Stimulated activated CD8-positive, alpha-beta memory T cell treated with anti-CD3 and anti-CD28 coated beads, Interleukin-7, amount 100 ng/mL, for 4 hours (primary cell): ENCODE measurements around the gene PCBP3.
"Not testable (repeated sequence)": the region's sequence is repeated elsewhere in the genome, so short reads cannot be mapped to it uniquely, and the experiment has no call there.

Experiments
- DNase-seq, 2 donors: peaks; one replicate each; pipeline ENCODE4 v3.0.0-alpha.2; 2020; ENCODE audit warnings: low read depth in 2 of 2

The PCBP3 gene

GRCh38 chr21:45943630-45944540, 300.4 kb downstream of the PCBP3 start:
- no peak for DNase-seq

GRCh38 chr21:45944601-45945000, 301.1 kb downstream of the PCBP3 start:
- no peak for DNase-seq

- no peak for DNase-seq
These were observed 301.7 kb downstream of the PCBP3 start for GRCh38 chr21:45945066-45945867.

GRCh38 chr21:45945868-45946210, 302.3 kb downstream of the PCBP3 start:
- no peak for DNase-seq

GRCh38 chr21:45947296-45947695, 303.8 kb downstream of the PCBP3 start:
- DNase-seq, result no peak

GRCh38 chr21:45947716-45948255, 304.3 kb downstream of the PCBP3 start:
- no peak for DNase-seq

GRCh38 chr21:45948576-45949141, 305.1 kb downstream of the PCBP3 start:
- no peak for DNase-seq

- DNase-seq, result no peak
These were observed 306.6 kb downstream of the PCBP3 start for GRCh38 chr21:45949928-45950739.

GRCh38 chr21:45950740-45951515, 307.4 kb downstream of the PCBP3 start:
- DNase-seq, result no peak

- DNase-seq, result no peak
These were observed 308.2 kb downstream of the PCBP3 start for GRCh38 chr21:45951676-45952075.

- not testable (repeated sequence) for DNase-seq
These were observed 309.0 kb downstream of the PCBP3 start for GRCh38 chr21:45952527-45952926.

GRCh38 chr21:45952974-45953373, 309.4 kb downstream of the PCBP3 start:
- no peak for DNase-seq

GRCh38 chr21:45954261-45954660, 310.7 kb downstream of the PCBP3 start:
- DNase-seq, result no peak

- no peak for DNase-seq
These were observed 311.4 kb downstream of the PCBP3 start for GRCh38 chr21:45954921-45955320.

GRCh38 chr21:45957551-45957950, 314.0 kb downstream of the PCBP3 start:
- DNase-seq, result no peak

- DNase-seq, result no peak
These were observed 314.6 kb downstream of the PCBP3 start for GRCh38 chr21:45957981-45958600.

- DNase-seq, result no peak
These were observed 315.7 kb downstream of the PCBP3 start for GRCh38 chr21:45959182-45959581.

- DNase-seq, result no peak
These were observed 316.4 kb downstream of the PCBP3 start for GRCh38 chr21:45959779-45960390.

GRCh38 chr21:45961408-45961807, 317.9 kb downstream of the PCBP3 start:
- DNase-seq, result not testable (repeated sequence)
